Mucosa of gallbladder (tissue), 1 donor: ENCODE data around the gene ZFYVE19. TPM values are rescaled to one million over a fixed set of nuclear protein-coding genes. Genes with fewer than 3 reads are reported as not detected.

Experiments used
- DNase-seq: peaks from one replicate; pipeline ENCODE4 v3.0.0-alpha.2; 2020; ENCODE audit warnings: low spot score
- total RNA-seq: library from RNA; stranded (reverse); gene quantifications from one replicate; pipeline ENCODE4 v1.2.1, GENCODE V29; 2021
- donor health status: DM: no; HTN: no; CAD: no.

Gene ZFYVE19, protein sequence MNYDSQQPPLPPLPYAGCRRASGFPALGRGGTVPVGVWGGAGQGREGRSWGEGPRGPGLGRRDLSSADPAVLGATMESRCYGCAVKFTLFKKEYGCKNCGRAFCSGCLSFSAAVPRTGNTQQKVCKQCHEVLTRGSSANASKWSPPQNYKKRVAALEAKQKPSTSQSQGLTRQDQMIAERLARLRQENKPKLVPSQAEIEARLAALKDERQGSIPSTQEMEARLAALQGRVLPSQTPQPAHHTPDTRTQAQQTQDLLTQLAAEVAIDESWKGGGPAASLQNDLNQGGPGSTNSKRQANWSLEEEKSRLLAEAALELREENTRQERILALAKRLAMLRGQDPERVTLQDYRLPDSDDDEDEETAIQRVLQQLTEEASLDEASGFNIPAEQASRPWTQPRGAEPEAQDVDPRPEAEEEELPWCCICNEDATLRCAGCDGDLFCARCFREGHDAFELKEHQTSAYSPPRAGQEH
- total RNA-seq, result 45.5 TPM

DNA sequence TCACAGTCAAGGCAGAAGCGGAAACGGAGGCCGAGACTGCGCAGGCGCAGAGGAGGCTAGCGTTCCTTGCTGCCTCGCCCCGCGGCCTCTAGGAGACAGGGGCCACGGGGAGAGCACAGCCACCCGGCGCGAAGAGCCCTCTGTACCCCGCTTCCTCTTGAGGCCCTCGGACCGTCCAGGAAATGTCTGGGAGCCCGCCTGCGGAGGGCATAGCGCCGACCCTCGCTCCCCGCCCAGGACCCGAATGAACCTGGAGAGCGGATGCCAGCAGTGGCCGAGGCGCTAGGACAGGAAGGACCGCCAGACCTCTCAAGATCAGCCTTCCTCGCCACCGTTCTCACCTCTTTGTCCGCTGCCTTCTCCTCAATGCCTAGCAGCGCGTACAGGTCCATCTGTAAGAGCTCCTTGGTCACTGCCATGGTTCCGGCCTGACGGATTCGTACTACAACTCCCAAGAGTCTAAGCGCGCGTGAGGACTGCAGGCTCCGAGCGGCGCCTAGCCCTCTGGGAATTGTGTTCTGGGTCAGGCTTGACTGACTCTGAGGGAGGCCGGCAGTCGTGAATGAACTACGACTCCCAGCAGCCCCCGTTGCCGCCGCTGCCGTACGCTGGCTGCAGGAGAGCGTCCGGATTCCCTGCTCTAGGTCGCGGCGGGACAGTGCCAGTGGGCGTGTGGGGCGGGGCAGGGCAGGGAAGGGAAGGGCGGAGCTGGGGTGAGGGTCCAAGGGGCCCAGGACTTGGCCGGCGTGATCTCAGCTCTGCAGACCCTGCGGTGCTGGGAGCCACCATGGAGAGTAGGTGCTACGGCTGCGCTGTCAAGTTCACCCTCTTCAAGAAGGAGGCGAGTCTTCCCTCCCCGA lies at the start of gene ZFYVE19, which contains the start of gene DNAJC17:
Gene ZFYVE19, plus strand, starts transcription at position 62 of the 860 bp plus-strand sequence. Its CDS starts 501 bp downstream, at position 563.
Gene DNAJC17, minus strand, starts transcription at position 446 of the 860 bp plus-strand sequence. Its CDS starts 27 bp downstream, at position 419.
- peak; percentile 97 for DNase-seq

GRCh38 chr15:40759961-40760360 lies 46.9 kb upstream of the ZFYVE19 start:
- DNase-seq, result no peak

DNA sequence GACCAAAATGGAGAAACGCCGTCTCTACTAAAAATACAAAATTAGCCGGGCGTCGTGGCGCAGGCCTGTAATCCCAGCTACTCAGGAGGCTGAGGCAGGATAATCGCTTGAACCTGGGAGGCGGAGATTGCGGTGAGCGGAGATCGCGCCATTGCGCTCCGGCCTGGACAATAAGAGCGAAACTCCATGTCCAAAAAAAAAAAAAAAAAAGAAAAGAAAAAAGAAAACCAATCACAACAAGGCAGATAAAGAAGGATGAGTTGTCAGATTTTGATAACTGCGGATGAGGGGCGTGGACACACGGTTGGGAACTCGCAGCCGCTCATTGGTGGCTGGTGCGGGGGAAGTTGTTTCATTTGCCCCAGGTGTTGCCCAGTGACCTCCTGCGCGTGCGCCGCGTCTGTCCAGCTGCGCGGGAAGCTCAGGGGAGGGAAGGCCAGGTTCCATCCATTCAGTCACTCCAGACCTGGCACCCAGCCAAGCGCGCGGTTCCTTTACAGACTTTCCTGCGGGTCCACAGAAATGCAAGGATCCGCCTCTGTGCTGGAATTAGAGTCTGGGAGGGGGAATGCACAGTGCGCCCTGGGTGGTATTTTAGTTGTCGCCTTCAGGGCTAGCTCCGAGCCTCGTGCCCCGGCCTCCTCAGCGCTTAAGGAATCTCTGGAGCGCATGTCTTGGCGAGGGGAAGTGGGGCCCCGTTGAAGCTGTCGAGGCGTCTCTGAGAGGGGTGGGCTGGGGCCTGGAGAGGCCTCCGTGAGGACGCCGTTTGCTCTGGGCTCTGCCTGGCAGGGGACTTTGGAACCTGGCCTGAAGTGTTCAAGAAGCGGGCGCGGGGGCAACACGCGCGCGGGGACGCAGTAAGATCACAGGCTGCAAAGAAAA lies 43.7 kb upstream of the ZFYVE19 start:
- peak; percentile 73 for DNase-seq

DNA sequence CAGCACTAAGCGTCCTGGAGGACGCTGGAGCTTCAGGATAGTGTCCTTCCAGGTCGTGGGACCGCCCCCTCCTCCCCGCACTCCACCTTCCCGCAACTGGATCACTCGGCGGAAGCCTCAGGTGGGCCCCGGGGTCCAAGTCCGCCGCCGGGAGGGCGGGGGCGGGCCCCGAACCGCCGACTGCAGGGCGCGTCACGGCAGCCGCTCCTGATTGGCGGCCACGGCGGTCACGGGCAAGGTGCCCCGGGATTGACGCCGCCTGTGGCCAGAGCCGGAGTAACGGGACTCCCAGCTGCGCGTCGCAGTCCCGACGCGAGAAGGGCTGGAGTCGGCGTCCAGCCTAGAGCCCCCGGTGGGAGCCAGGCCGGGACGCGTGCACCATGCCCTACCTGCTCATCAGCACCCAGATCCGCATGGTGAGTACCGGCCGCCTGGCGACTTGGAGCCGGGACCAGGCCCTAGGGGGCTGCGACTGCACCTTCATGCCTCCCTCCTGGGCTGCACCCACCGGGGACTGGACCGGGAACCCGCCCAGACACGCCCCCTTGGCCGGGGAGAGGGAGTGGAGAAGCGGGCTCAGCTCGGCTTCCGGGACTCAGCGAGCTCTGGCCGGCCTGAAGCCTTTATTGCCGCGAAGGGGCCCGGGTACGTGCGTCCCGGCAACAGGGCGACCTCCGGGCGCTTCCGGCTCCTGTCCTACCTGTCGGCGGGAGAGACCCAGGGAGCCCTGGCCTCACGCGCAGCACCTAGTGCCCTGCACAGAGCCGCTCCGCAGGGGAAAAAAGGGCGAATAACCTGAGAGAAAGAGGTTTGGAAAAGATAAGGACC lies 42.9 kb upstream of the ZFYVE19 start, which contains the start of gene GCHFR:
Gene GCHFR, plus strand, starts transcription at position 268 of the 828 bp plus-strand sequence. Its CDS starts 113 bp downstream, at position 381.
- DNase-seq, result peak; percentile 63

GRCh38 chr15:40764629-40765103 lies 42.2 kb upstream of the ZFYVE19 start:
- DNase-seq, result no peak

GRCh38 chr15:40766194-40766815 lies 40.6 kb upstream of the ZFYVE19 start:
- DNase-seq, result no peak

- DNase-seq, result no peak
These were observed 39.7 kb upstream of the ZFYVE19 start for GRCh38 chr15:40766906-40767837.

DNA sequence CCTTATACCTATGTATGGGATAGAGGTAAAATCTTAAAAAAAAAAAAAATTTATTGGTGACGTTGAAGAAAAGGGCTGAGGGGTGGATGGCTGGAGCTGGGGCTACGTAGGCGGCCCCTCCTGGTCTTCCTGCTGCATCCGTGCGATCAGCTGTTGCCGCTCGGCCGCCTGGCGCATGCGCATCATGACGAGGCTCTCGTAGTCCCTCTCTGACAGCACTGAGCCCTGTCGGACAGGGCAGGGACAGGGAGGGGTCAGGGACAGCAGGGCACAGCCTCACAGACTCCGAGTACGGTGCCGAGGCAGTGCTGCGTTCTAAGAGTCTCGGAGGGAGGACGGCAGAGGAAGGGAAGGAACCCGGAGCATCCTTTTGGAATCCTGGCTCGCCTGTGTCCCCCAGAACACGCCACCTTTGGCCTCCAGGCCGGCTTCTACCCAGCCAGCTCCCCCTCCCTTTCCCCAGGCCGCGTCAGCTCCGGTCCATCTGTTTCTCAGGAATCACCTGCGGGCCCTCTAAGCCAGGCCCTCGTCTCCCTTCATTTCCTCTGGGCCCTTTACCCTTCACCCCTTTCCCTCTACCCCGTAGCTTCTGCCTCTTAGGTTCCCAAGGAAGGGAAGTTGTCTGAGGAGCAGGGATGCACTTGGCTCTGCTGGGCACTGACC lies 38.9 kb upstream of the ZFYVE19 start:
- no peak for DNase-seq

DNA sequence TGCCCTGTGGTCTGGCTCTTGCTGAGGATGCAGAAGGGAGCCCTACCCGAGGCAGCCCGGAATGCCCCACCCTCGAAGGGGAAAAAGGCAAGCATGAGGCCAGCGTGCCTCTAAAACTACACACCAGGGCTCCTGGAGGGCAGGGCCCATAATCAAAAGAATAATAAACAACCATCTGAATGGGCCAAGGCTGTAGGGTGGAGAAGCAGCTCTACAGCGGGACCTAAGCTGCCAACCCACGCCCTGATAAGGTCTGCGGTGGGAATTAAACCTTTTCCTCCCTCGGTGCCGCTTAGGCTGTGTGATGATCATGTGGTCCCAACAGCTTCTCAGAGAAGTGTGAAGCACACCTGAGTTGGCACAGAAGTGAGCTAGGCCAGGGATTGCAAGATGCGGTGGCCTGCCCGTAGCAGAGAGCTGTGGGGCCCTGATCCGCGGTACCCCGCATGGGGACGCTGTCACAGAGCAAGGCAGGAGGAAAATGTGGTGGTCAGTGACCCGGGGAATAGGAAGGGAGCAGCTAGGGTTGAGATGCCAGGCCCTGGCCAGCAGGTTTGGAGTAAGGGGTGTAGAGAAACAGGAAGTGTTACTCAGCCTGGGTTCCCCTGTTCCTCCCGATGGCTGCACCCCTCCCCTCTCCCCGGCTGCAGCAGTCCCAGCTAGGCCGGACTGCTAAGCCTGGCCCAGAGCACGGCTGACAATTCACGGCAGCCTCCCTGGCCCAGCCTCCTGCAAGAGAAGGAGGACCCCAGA lies 38.2 kb upstream of the ZFYVE19 start:
- no peak for DNase-seq

- DNase-seq, result peak; percentile 83
These were observed 37.4 kb upstream of the ZFYVE19 start, which contains the start of gene C15orf62 for GRCh38 chr15:40769274-40770146. Gene C15orf62 (plus strand): TSS chr15:40769980. CDS start chr15:40770496, 516 bp downstream.

DNA sequence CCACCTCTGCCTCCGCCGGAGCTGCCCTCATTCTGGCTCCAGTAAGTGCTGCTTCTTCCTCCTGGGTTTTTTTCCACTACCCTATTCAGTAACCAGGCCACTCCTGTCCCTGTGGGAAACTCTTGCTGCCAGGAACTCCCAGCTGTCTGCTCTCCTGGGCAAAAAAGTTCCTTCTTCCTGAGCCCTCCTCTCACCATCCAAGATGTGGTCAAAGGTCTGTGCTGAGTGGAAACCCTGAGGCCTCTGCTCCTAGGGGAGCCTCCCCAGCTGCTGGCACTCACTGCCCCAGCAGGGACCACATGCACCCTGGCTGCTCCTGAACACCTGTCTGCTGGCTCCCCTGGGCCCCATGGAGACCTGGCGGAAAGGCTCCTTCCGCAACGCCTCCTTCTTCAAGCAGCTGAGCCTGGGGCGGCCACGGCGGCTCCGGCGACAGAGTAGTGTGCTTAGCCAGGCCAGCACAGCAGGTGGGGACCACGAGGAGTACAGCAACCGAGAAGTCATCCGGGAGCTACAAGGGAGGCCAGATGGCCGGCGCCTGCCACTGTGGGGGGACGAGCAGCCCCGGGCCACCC lies 36.7 kb upstream of the ZFYVE19 start:
- DNase-seq, result no peak

DNA sequence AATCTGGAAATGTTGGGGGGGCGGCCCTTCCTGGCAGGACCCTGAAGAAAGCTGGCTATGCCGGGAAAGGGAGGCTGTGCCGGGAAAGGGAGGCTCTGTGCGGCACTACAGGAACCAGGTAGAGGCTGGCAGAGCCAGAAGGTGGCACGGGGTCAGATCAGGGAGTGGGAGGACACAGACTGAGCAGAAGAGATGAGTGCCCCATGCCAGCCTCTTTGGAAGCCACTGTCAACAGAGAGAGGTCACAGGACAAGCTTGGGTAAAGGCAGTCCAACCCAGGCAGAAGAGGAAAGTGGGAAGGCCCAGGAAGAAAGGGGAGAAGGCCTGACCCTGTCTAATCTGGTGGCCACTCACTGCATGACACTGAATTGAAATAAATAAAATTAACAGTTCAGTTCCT lies 35.6 kb upstream of the ZFYVE19 start:
- no peak for DNase-seq

GRCh38 chr15:40772014-40772413 lies 34.9 kb upstream of the ZFYVE19 start:
- DNase-seq, result no peak

GRCh38 chr15:40773496-40773895 lies 33.4 kb upstream of the ZFYVE19 start:
- no peak for DNase-seq

DNA sequence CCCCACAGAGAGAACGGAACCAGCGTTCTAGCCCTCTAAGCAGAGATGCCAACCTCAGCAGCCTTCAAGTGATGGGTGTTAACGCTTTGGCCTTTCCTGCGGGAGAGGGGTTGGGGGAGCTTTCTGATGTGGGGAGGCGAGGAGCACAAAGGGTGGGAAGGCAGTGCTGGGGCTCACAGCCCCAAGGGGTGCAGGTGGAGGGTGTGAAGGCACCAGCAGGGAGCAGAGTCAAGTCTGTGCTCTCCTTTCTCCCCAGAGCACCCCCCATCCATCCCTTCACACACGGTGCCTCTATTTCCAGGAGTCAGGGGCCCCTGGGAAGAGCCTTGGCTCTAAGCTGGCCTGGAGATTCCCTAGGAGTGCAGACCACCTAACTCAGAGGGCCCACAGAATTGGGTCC lies 33.0 kb upstream of the ZFYVE19 start:
- no peak for DNase-seq

GRCh38 chr15:40775007-40775406 lies 31.9 kb upstream of the ZFYVE19 start:
- DNase-seq, result no peak
